HepG2 (cell line): ENCODE measurements around the gene CES3. TPM values are rescaled to one million over a fixed set of nuclear protein-coding genes. Genes with fewer than 3 reads are reported as not detected.

Source experiments
- EEA1 ChIP-seq: sonication (generic); formaldehyde crosslinking; IDR thresholded peaks from 2 replicates; pipeline ENCODE4 v1.5.1; 2020; ENCODE audit warnings: mild to moderate bottlenecking, missing genetic modification reagents, borderline replicate concordance
- FLYWCH1 ChIP-seq: sonication (generic); formaldehyde crosslinking; IDR thresholded peaks from 2 replicates; pipeline ENCODE4 v1.8.1; 2023; ENCODE audit warnings: mild to moderate bottlenecking, missing genetic modification reagents
- FOSL2 ChIP-seq: sonication (generic); formaldehyde crosslinking; IDR thresholded peaks from 2 replicates; pipeline ENCODE4 v1.4.0; 2020; ENCODE audit warnings: missing genetic modification reagents
- KLF13 ChIP-seq: sonication (generic); formaldehyde crosslinking; IDR thresholded peaks from 2 replicates; pipeline ENCODE4 v1.4.0; 2020; ENCODE audit warnings: mild to moderate bottlenecking, missing genetic modification reagents
- MEIS1 ChIP-seq: sonication (generic); formaldehyde crosslinking; IDR thresholded peaks from 2 replicates; pipeline ENCODE4 v1.9.0; 2021; ENCODE audit warnings: mild to moderate bottlenecking, missing genetic modification reagents, moderate library complexity, borderline replicate concordance
- MTF1 ChIP-seq: sonication (generic); formaldehyde crosslinking; IDR thresholded peaks from 2 replicates; pipeline ENCODE4 v1.5.0; 2020; ENCODE audit warnings: missing genetic modification reagents
- NCOR1 ChIP-seq: fragments of 200-600 bp; sonication (generic); IDR thresholded peaks from 2 replicates; pipeline ENCODE4 v1.7.0; 2017; ENCODE audit warnings: antibody characterized with exemption, low read length, borderline replicate concordance
- POLR2A ChIP-seq, 2 experiments: IDR thresholded peaks; 2 replicates each; pipeline ENCODE4 v1.6.1; 2011; ENCODE audit warnings: low read depth in 2 of 2, low read length in 2 of 2, mild to moderate bottlenecking in 1 of 2, moderate library complexity in 1 of 2; ENCODE audit not compliant: insufficient read depth in 1 of 2
- REL ChIP-seq: sonication (generic); formaldehyde crosslinking; conservative IDR thresholded peaks from 2 replicates; pipeline ENCODE4 v1.8.0; 2022; ENCODE audit warnings: mild to moderate bottlenecking, missing genetic modification reagents, moderate library complexity
- ZFP90 ChIP-seq: sonication (generic); formaldehyde crosslinking; IDR thresholded peaks from 2 replicates; pipeline ENCODE4 v1.8.0; 2022; ENCODE audit warnings: missing genetic modification reagents, mild to moderate bottlenecking, inconsistent platforms, borderline replicate concordance
- ZMYM3 ChIP-seq: sonication (generic); formaldehyde crosslinking; IDR thresholded peaks from 2 replicates; pipeline ENCODE4 v1.5.1; 2020; ENCODE audit warnings: mild to moderate bottlenecking, missing genetic modification reagents
- ZNF138 ChIP-seq: sonication (generic); formaldehyde crosslinking; IDR thresholded peaks from 2 replicates; pipeline ENCODE4 v1.5.0; 2020; ENCODE audit warnings: mild to moderate bottlenecking, low read depth, missing genetic modification reagents
- ZNF230 ChIP-seq: sonication (generic); formaldehyde crosslinking; IDR thresholded peaks from 2 replicates; pipeline ENCODE4 v1.4.0; 2020; ENCODE audit warnings: mild to moderate bottlenecking, missing genetic modification reagents
- ZNF251 ChIP-seq: sonication (generic); formaldehyde crosslinking; IDR thresholded peaks from 2 replicates; pipeline ENCODE4 v1.9.0; 2021; ENCODE audit warnings: mild to moderate bottlenecking, missing genetic modification reagents
- ZNF253 ChIP-seq: sonication (generic); formaldehyde crosslinking; IDR thresholded peaks from 2 replicates; pipeline ENCODE4 v1.8.0; 2022; ENCODE audit warnings: mild to moderate bottlenecking, missing genetic modification reagents, borderline replicate concordance
- ZNF607 ChIP-seq: sonication (generic); formaldehyde crosslinking; IDR thresholded peaks from 2 replicates; pipeline ENCODE4 v1.5.1; 2020; ENCODE audit warnings: missing genetic modification reagents, mild to moderate bottlenecking, borderline replicate concordance
- ZNF839 ChIP-seq: sonication (generic); formaldehyde crosslinking; IDR thresholded peaks from 2 replicates; pipeline ENCODE4 v1.4.0; 2020; ENCODE audit warnings: missing genetic modification reagents, mild to moderate bottlenecking, borderline replicate concordance
- ZNF891 ChIP-seq: sonication (generic); formaldehyde crosslinking; IDR thresholded peaks from 2 replicates; pipeline ENCODE4 v1.5.0; 2020; ENCODE audit warnings: mild to moderate bottlenecking, missing genetic modification reagents
- ZSCAN12 ChIP-seq: sonication (generic); formaldehyde crosslinking; IDR thresholded peaks from 2 replicates; pipeline ENCODE4 v1.9.0; 2021; ENCODE audit warnings: mild to moderate bottlenecking, missing genetic modification reagents
- ZSCAN9 ChIP-seq: IDR thresholded peaks from 2 replicates; pipeline ENCODE4 v1.6.1; 2016; ENCODE audit warnings: borderline replicate concordance
- polyA plus RNA-seq, 8 experiments: library from polyadenylated mRNA; depleted of rRNA in 3 of 8; stranded (reverse) in 7 of 8; unstranded in 1 of 8; fragments of >200 nt; fragmentation: Illumina TruSeq in 4 of 8; extraction: Trizol in 4 of 8; gene quantifications; 2 replicates each; pipeline versions ENCODE4 v1.2.1 to v1.2.3, GENCODE V29; 2011 to 2016; ENCODE audit warnings: low read depth in 4 of 8, missing spikeins in 1 of 8, mixed read lengths in 1 of 8; ENCODE audit not compliant: insufficient read depth in 1 of 8
- total RNA-seq, 5 experiments: library from RNA; depleted of rRNA; stranded (reverse); fragments of >200 nt; fragmentation: Illumina TruSeq; extraction: Trizol; gene quantifications; 2 replicates each; pipeline ENCODE4 v1.2.3, GENCODE V29; 2016; ENCODE audit warnings: low read depth in 1 of 5
- TF ChIP-seq, protein P1 (sequence below): sonication (generic); formaldehyde crosslinking; IDR thresholded peaks from 2 replicates; pipeline ENCODE4 v1.4.0; 2020; ENCODE audit warnings: missing genetic modification reagents
- TF ChIP-seq, protein P2 (sequence below): sonication (generic); formaldehyde crosslinking; IDR thresholded peaks from 2 replicates; pipeline ENCODE4 v1.5.0; 2020; ENCODE audit warnings: mild to moderate bottlenecking, missing genetic modification reagents
- TF ChIP-seq, protein P3 (sequence below): sonication (generic); formaldehyde crosslinking; IDR thresholded peaks from 2 replicates; pipeline ENCODE4 v1.4.0; 2020; ENCODE audit warnings: missing genetic modification reagents, borderline replicate concordance
- TF ChIP-seq, protein P4 (sequence below): sonication (generic); formaldehyde crosslinking; IDR thresholded peaks from 2 replicates; pipeline ENCODE4 v1.8.1; 2023; ENCODE audit warnings: mild to moderate bottlenecking, missing genetic modification reagents

The CES3 gene
- total and polyA plus RNA-seq, 2 of the 13 experiments (the other 11 are each of a cell fraction or from before 2014, with no cell fraction given) = 6.6 to 17.4 TPM

DNA sequence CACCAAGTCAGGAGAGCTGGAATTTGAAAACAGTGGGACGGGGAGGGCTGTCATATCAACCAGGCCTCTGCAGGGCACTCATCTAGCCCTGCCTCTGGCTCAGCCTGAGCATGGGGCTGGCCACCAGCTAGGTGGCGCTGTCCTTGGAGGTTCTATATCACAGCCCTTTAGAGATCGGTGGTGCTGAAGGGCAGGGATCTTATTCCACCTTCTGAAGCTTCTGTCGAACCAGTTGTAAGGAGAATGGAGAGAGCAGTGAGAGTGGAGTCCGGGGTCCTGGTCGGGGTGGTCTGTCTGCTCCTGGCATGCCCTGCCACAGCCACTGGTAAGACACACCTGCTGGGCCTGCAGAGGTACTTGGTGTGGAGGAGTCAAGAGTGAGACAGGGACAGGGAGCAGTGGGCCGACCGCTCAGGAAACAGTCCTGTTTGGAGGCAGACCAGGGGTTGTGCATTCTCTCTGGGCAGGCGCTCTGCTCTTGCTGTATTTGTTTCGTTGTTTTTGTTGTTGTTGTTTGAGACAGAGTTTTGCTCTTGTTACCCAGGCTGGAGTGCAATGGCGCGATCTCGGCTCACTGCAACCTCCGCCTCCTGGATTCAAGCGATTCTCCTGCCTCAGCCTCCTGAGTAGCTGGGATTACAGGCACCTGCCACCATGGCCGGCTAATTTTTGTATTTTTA is at the start of gene CES3 (continued):
- TF ChIP-seq, protein P1, sequence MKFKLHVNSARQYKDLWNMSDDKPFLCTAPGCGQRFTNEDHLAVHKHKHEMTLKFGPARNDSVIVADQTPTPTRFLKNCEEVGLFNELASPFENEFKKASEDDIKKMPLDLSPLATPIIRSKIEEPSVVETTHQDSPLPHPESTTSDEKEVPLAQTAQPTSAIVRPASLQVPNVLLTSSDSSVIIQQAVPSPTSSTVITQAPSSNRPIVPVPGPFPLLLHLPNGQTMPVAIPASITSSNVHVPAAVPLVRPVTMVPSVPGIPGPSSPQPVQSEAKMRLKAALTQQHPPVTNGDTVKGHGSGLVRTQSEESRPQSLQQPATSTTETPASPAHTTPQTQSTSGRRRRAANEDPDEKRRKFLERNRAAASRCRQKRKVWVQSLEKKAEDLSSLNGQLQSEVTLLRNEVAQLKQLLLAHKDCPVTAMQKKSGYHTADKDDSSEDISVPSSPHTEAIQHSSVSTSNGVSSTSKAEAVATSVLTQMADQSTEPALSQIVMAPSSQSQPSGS (CRISPR knock-in tag) = no peak
- peak; percentile 66; the same call in 1 of the 2 replicates for TF ChIP-seq ZSCAN12 (CRISPR knock-in tag)
- TF ChIP-seq ZNF839 = no peak
- TF ChIP-seq, protein P2, sequence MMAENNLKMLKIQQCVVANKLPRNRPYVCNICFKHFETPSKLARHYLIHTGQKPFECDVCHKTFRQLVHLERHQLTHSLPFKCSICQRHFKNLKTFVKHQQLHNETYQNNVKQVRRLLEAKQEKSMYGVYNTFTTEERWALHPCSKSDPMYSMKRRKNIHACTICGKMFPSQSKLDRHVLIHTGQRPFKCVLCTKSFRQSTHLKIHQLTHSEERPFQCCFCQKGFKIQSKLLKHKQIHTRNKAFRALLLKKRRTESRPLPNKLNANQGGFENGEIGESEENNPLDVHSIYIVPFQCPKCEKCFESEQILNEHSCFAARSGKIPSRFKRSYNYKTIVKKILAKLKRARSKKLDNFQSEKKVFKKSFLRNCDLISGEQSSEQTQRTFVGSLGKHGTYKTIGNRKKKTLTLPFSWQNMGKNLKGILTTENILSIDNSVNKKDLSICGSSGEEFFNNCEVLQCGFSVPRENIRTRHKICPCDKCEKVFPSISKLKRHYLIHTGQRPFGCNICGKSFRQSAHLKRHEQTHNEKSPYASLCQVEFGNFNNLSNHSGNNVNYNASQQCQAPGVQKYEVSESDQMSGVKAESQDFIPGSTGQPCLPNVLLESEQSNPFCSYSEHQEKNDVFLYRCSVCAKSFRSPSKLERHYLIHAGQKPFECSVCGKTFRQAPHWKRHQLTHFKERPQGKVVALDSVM = peak; percentile 56; the same call in 1 of the 2 replicates
- peak; percentile 54 for TF ChIP-seq ZMYM3 (CRISPR knock-in tag)
- no peak for TF ChIP-seq REL (CRISPR knock-in tag)
- TF ChIP-seq MEIS1 = no peak
- no peak for TF ChIP-seq MTF1 (CRISPR knock-in tag)
- peak; percentile 76; the same call in 1 of the 2 replicates for TF ChIP-seq FLYWCH1
- TF ChIP-seq, protein P3, sequence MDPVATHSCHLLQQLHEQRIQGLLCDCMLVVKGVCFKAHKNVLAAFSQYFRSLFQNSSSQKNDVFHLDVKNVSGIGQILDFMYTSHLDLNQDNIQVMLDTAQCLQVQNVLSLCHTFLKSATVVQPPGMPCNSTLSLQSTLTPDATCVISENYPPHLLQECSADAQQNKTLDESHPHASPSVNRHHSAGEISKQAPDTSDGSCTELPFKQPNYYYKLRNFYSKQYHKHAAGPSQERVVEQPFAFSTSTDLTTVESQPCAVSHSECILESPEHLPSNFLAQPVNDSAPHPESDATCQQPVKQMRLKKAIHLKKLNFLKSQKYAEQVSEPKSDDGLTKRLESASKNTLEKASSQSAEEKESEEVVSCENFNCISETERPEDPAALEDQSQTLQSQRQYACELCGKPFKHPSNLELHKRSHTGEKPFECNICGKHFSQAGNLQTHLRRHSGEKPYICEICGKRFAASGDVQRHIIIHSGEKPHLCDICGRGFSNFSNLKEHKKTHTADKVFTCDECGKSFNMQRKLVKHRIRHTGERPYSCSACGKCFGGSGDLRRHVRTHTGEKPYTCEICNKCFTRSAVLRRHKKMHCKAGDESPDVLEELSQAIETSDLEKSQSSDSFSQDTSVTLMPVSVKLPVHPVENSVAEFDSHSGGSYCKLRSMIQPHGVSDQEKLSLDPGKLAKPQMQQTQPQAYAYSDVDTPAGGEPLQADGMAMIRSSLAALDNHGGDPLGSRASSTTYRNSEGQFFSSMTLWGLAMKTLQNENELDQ = no peak
- TF ChIP-seq, protein P4, sequence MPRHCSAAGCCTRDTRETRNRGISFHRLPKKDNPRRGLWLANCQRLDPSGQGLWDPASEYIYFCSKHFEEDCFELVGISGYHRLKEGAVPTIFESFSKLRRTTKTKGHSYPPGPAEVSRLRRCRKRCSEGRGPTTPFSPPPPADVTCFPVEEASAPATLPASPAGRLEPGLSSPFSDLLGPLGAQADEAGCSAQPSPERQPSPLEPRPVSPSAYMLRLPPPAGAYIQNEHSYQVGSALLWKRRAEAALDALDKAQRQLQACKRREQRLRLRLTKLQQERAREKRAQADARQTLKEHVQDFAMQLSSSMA = no peak
- TF ChIP-seq NCOR1 = no peak
- TF ChIP-seq ZNF253 (CRISPR knock-in tag) = no peak
- peak; percentile 32; the same call in 1 of the 2 replicates for TF ChIP-seq ZFP90 (CRISPR knock-in tag)
- TF ChIP-seq EEA1 (CRISPR knock-in tag) = no peak; the same call in 1 of the 2 replicates
- TF ChIP-seq ZSCAN9 (CRISPR knock-in tag) = 0 out of 2 replicates have a peak, but pooled peaks have one; percentile 46
- TF ChIP-seq ZNF607 (CRISPR knock-in tag) = no peak; the same call in 1 of the 2 replicates
- peak; percentile 72; the same call in 1 of the 2 replicates for TF ChIP-seq ZNF230
- TF ChIP-seq ZNF251 (CRISPR knock-in tag) = no peak
- TF ChIP-seq POLR2A (IDR thresholded peaks at IDR 0.05; ENCODE audit: insufficient read depth in 1 of 2, low read depth in 2 of 2, low read length in 2 of 2) = peak in 1 of 2 experiments; percentile 68; a peak in 2 of 4 replicates
- TF ChIP-seq KLF13 (CRISPR knock-in tag) = no peak
- TF ChIP-seq FOSL2 (CRISPR knock-in tag) = peak; percentile 31
- TF ChIP-seq ZNF138 (CRISPR knock-in tag) = no peak
- TF ChIP-seq ZNF891 (CRISPR knock-in tag) = 0 out of 2 replicates have a peak, but pooled peaks have one; percentile 35
